ENCODE measurements around the gene KHNYN.
"Not testable (repeated sequence)": the region's sequence is repeated elsewhere in the genome, so short reads cannot be mapped to it uniquely, and the experiment has no call there.

Gene KHNYN

GRCh38 chr14:24443053-24443665, 13.4 kb downstream of the KHNYN start:
- Histone ChIP-seq H3K4me1 (ENCODE audit: insufficient read depth, low read length) (peaks cover 31% of the 10 kb centered on the region), H3K4me2 (ENCODE audit: insufficient read depth, low read length) (peak overlapping the region; percentile 91), H3K27ac (ENCODE audit: low read length) (peak overlapping the region; percentile 82), H3K9me3 (ENCODE audit: insufficient read depth, low read length, severe bottlenecking) (no peaks in the 10 kb centered on the region), H3K9ac (ENCODE audit: low read depth, low read length) (peak overlapping the region; percentile 80), H4K20me1 (ENCODE audit: insufficient read depth, low read length) (peaks cover 14% of the 10 kb centered on the region; the same call in 1 of the 2 replicates), H3K79me2 (ENCODE audit: insufficient read depth, low read length) (peaks cover 36% of the 10 kb centered on the region), H3K27me3 (ENCODE audit: insufficient read depth, low read length, poor library complexity) (no peaks in the 10 kb centered on the region), H3K36me3 (ENCODE audit: insufficient read depth, low read length) (peaks cover 32% of the 10 kb centered on the region), H2AFZ (ENCODE audit: low read depth, low read length) (peak overlapping the region; percentile 72), H3K4me3 (ENCODE audit: low read depth in 1 of 2, low read length in 2 of 2) (peak overlapping the region; percentile 64 to 69)
- no peak for TF ChIP-seq CTCF (IDR thresholded peaks at IDR 0.05; ENCODE audit: borderline replicate concordance, extremely low read depth, low read length, poor library complexity, severe bottlenecking)
- TF ChIP-seq EZH2 (IDR thresholded peaks at IDR 0.05; ENCODE audit: borderline replicate concordance, low read depth, low read length, severe bottlenecking) = no peak
- ATAC-seq (ENCODE audit: insufficient read depth, low read depth) = no peak
- no peak for DNase-seq

GRCh38 chr14:24450828-24451227, 21.1 kb downstream of the KHNYN start:
- not testable (repeated sequence) for DNase-seq; H3K9me3 ChIP-seq (ENCODE audit: insufficient read depth, low read length, severe bottlenecking); H3K4me1 ChIP-seq (ENCODE audit: insufficient read depth, low read length); H3K27me3 ChIP-seq (ENCODE audit: insufficient read depth, low read length, poor library complexity); H3K36me3 ChIP-seq (ENCODE audit: insufficient read depth, low read length); H3K4me2 ChIP-seq (ENCODE audit: insufficient read depth, low read length); H3K4me3 ChIP-seq (ENCODE audit: low read depth in 1 of 2, low read length in 2 of 2); H3K79me2 ChIP-seq (ENCODE audit: insufficient read depth, low read length); H2AFZ ChIP-seq (ENCODE audit: low read depth, low read length); H3K27ac ChIP-seq (ENCODE audit: low read length); H3K9ac ChIP-seq (ENCODE audit: low read depth, low read length); ATAC-seq (ENCODE audit: insufficient read depth, low read depth); H4K20me1 ChIP-seq (ENCODE audit: insufficient read depth, low read length)

GRCh38 chr14:24456980-24457379, 27.2 kb downstream of the KHNYN start:
- Histone ChIP-seq H2AFZ (ENCODE audit: low read depth, low read length) (no peak overlapping the region), H3K4me2 (ENCODE audit: insufficient read depth, low read length) (no peak overlapping the region), H3K9me3 (ENCODE audit: insufficient read depth, low read length, severe bottlenecking) (peaks cover 2% of the 10 kb centered on the region), H3K27ac (ENCODE audit: low read length) (no peak overlapping the region), H3K9ac (ENCODE audit: low read depth, low read length) (no peak overlapping the region), H4K20me1 (ENCODE audit: insufficient read depth, low read length) (no peaks in the 10 kb centered on the region), H3K27me3 (ENCODE audit: insufficient read depth, low read length, poor library complexity) (no peaks in the 10 kb centered on the region), H3K4me1 (ENCODE audit: insufficient read depth, low read length) (no peaks in the 10 kb centered on the region), H3K4me3 (ENCODE audit: low read depth in 1 of 2, low read length in 2 of 2) (no peak overlapping the region), H3K36me3 (ENCODE audit: insufficient read depth, low read length) (no peaks in the 10 kb centered on the region), H3K79me2 (ENCODE audit: insufficient read depth, low read length) (no peaks in the 10 kb centered on the region)
- DNase-seq (no peak), ATAC-seq (ENCODE audit: insufficient read depth, low read depth) (no peak)
- no peak for TF ChIP-seq CTCF (IDR thresholded peaks at IDR 0.05; ENCODE audit: borderline replicate concordance, extremely low read depth, low read length, poor library complexity, severe bottlenecking)
- no peak for TF ChIP-seq EZH2 (IDR thresholded peaks at IDR 0.05; ENCODE audit: borderline replicate concordance, low read depth, low read length, severe bottlenecking)

GRCh38 chr14:24458736-24459135, 29.0 kb downstream of the KHNYN start:
- Histone ChIP-seq H4K20me1 (ENCODE audit: insufficient read depth, low read length) (no peaks in the 10 kb centered on the region), H3K79me2 (ENCODE audit: insufficient read depth, low read length) (no peaks in the 10 kb centered on the region), H2AFZ (ENCODE audit: low read depth, low read length) (no peak overlapping the region), H3K9me3 (ENCODE audit: insufficient read depth, low read length, severe bottlenecking) (peaks cover 2% of the 10 kb centered on the region), H3K36me3 (ENCODE audit: insufficient read depth, low read length) (no peaks in the 10 kb centered on the region), H3K9ac (ENCODE audit: low read depth, low read length) (no peak overlapping the region), H3K27ac (ENCODE audit: low read length) (no peak overlapping the region), H3K4me3 (ENCODE audit: low read depth in 1 of 2, low read length in 2 of 2) (no peak overlapping the region), H3K4me2 (ENCODE audit: insufficient read depth, low read length) (no peak overlapping the region), H3K4me1 (ENCODE audit: insufficient read depth, low read length) (no peaks in the 10 kb centered on the region), H3K27me3 (ENCODE audit: insufficient read depth, low read length, poor library complexity) (no peaks in the 10 kb centered on the region)
- ATAC-seq (ENCODE audit: insufficient read depth, low read depth) (no peak), DNase-seq (no peak)
- TF ChIP-seq CTCF (IDR thresholded peaks at IDR 0.05; ENCODE audit: borderline replicate concordance, extremely low read depth, low read length, poor library complexity, severe bottlenecking) (no peak), EZH2 (IDR thresholded peaks at IDR 0.05; ENCODE audit: borderline replicate concordance, low read depth, low read length, severe bottlenecking) (no peak)
